ENCODE results near the gene UBASH3B.

UBASH3B gene

DNA sequence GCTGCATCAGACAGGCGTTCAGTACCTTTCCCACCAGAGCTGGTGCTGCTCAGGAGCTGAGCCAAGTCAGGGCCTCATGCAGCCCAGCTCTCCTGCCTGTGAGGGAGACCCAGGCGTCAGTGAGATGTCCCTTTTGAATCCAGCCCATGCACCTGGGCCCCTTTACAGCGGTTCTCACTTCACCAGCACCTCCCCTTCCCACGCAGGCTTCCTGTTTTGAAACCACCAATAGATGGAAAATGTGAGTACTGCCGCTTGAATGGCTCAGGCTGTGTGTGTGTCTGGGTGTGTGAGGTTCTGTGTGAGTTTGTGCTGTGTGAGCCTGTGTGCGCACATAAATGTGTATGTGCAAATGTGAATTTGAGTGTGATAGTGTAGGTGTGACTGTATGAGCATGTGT lies 88.4 kb downstream of the UBASH3B start:
- TF ChIP-seq, protein P1, sequence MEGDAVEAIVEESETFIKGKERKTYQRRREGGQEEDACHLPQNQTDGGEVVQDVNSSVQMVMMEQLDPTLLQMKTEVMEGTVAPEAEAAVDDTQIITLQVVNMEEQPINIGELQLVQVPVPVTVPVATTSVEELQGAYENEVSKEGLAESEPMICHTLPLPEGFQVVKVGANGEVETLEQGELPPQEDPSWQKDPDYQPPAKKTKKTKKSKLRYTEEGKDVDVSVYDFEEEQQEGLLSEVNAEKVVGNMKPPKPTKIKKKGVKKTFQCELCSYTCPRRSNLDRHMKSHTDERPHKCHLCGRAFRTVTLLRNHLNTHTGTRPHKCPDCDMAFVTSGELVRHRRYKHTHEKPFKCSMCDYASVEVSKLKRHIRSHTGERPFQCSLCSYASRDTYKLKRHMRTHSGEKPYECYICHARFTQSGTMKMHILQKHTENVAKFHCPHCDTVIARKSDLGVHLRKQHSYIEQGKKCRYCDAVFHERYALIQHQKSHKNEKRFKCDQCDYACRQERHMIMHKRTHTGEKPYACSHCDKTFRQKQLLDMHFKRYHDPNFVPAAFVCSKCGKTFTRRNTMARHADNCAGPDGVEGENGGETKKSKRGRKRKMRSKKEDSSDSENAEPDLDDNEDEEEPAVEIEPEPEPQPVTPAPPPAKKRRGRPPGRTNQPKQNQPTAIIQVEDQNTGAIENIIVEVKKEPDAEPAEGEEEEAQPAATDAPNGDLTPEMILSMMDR (IDR thresholded peaks at IDR 0.05; ENCODE audit: low read depth, low read length) = no peak
- TF ChIP-seq, protein P2, sequence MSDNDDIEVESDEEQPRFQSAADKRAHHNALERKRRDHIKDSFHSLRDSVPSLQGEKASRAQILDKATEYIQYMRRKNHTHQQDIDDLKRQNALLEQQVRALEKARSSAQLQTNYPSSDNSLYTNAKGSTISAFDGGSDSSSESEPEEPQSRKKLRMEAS (IDR thresholded peaks at IDR 0.05; ENCODE audit: low read depth, low read length) = peak; percentile 39
- TF ChIP-seq MYC (IDR thresholded peaks at IDR 0.05; ENCODE audit: low read depth, low read length) (peak; percentile 64; the same call in 1 of the 2 replicates), POLR2A (IDR thresholded peaks at IDR 0.05; ENCODE audit: extremely low read depth, insufficient read length) (peak; percentile 63)
- H3K4me3 ChIP-seq (ENCODE audit: low read depth, low read length) = peak overlapping the region; percentile 7
- DNase-seq (ENCODE audit: low read depth) = peak; percentile 96

DNA sequence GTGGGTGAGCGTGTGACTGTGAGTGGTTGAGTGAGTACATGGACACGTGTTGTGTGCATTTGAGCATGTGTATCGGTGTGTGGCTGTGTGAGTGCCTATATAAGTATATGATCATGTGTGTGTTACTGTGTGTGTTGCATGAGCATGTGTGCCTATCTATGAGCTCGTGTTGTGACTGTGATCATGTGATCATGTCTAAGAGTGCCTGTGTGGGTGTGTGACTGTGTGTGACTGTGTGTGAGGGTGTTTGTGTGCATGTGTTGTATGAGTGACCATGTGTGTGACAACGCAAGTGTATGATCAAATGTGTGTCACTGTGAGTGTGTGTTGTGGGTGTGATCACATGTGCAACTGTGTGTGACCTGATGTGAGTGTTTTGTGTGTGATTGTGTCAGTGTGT lies 88.8 kb downstream of the UBASH3B start:
- no peak for TF ChIP-seq MYC (IDR thresholded peaks at IDR 0.05; ENCODE audit: low read depth, low read length)
- no peak for TF ChIP-seq POLR2A (IDR thresholded peaks at IDR 0.05; ENCODE audit: extremely low read depth, insufficient read length)
- TF ChIP-seq, protein P1 (IDR thresholded peaks at IDR 0.05; ENCODE audit: low read depth, low read length) = no peak
- TF ChIP-seq, protein P2 (IDR thresholded peaks at IDR 0.05; ENCODE audit: low read depth, low read length) = no peak
- no peak for DNase-seq (ENCODE audit: low read depth)
- peak overlapping the region; percentile 7 for H3K4me3 ChIP-seq (ENCODE audit: low read depth, low read length)

- DNase-seq (ENCODE audit: low read depth) = no peak
- no peak overlapping the region for H3K4me3 ChIP-seq (ENCODE audit: low read depth, low read length)
- TF ChIP-seq, protein P2 (IDR thresholded peaks at IDR 0.05; ENCODE audit: low read depth, low read length) = no peak
- TF ChIP-seq, protein P1 (IDR thresholded peaks at IDR 0.05; ENCODE audit: low read depth, low read length) = no peak
- no peak for TF ChIP-seq POLR2A (IDR thresholded peaks at IDR 0.05; ENCODE audit: extremely low read depth, insufficient read length)
- TF ChIP-seq MYC (IDR thresholded peaks at IDR 0.05; ENCODE audit: low read depth, low read length) = no peak
These were observed 89.6 kb downstream of the UBASH3B start for GRCh38 chr11:122745111-122745510.

DNA sequence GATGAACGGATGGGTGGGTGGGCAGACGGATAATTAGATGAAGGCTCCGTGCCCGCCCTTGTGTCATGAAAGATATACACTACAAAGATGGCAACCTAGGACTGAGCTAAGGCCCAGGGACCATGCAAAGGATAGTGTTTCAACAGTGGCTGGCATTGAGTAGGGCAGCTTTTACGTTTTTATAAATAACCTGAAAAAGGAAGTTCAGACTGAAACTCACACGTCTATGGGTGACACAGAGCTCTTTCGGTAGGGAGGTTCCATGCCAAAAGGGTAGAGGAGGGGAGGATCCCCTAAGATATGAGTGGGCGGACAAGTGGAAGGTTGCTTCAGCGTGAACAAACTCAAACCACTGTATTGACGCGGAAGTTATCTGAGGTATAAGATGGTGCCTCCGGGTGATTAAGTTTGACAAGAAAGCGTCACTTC lies 90.5 kb downstream of the UBASH3B start:
- peak; percentile 97 for DNase-seq (ENCODE audit: low read depth)
- TF ChIP-seq MYC (IDR thresholded peaks at IDR 0.05; ENCODE audit: low read depth, low read length) (peak; percentile 51; the same call in 1 of the 2 replicates), POLR2A (IDR thresholded peaks at IDR 0.05; ENCODE audit: extremely low read depth, insufficient read length) (no peak)
- TF ChIP-seq, protein P1 (IDR thresholded peaks at IDR 0.05; ENCODE audit: low read depth, low read length) = no peak
- TF ChIP-seq, protein P2 (IDR thresholded peaks at IDR 0.05; ENCODE audit: low read depth, low read length) = peak; percentile 36; the same call in 1 of the 2 replicates
- H3K4me3 ChIP-seq (ENCODE audit: low read depth, low read length) = no peak overlapping the region

- H3K4me3 ChIP-seq (ENCODE audit: low read depth, low read length) = no peak overlapping the region
- TF ChIP-seq POLR2A (IDR thresholded peaks at IDR 0.05; ENCODE audit: extremely low read depth, insufficient read length) = no peak
- TF ChIP-seq, protein P2 (IDR thresholded peaks at IDR 0.05; ENCODE audit: low read depth, low read length) = no peak
- DNase-seq (ENCODE audit: low read depth) = no peak
These were observed 91.2 kb downstream of the UBASH3B start for GRCh38 chr11:122746611-122747244.

- TF ChIP-seq, protein P1 (IDR thresholded peaks at IDR 0.05; ENCODE audit: low read depth, low read length) = no peak
- TF ChIP-seq, protein P2 (IDR thresholded peaks at IDR 0.05; ENCODE audit: low read depth, low read length) = no peak
- TF ChIP-seq MYC (IDR thresholded peaks at IDR 0.05; ENCODE audit: low read depth, low read length) = no peak
- TF ChIP-seq POLR2A (IDR thresholded peaks at IDR 0.05; ENCODE audit: extremely low read depth, insufficient read length) = no peak
- DNase-seq (ENCODE audit: low read depth) = no peak
- H3K4me3 ChIP-seq (ENCODE audit: low read depth, low read length) = no peak overlapping the region
These were observed 91.8 kb downstream of the UBASH3B start for GRCh38 chr11:122747351-122747781.
